GM10847 (cell line): Measurements from ENCODE around the gene KLHDC9.

Source experiments
- POLR2A ChIP-seq: IDR thresholded peaks from 2 replicates; pipeline ENCODE4 v1.6.1; 2011; ENCODE audit not compliant: insufficient read length; ENCODE audit errors: extremely low read depth

Gene KLHDC9, protein sequence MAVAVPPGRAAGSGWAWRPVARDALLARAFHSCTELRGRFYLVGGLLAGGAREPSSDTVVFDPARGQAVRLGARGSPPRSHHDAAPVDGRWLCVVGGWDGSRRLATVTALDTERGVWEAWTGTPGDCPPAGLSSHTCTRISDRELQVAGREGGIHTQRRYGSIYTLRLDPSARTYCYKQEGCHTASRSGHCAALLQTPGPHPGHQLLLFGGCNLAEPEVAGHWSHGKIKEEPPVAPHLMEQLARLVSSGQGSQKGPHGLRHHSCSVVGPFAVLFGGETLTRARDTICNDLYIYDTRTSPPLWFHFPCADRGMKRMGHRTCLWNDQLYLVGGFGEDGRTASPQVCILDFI

DNA sequence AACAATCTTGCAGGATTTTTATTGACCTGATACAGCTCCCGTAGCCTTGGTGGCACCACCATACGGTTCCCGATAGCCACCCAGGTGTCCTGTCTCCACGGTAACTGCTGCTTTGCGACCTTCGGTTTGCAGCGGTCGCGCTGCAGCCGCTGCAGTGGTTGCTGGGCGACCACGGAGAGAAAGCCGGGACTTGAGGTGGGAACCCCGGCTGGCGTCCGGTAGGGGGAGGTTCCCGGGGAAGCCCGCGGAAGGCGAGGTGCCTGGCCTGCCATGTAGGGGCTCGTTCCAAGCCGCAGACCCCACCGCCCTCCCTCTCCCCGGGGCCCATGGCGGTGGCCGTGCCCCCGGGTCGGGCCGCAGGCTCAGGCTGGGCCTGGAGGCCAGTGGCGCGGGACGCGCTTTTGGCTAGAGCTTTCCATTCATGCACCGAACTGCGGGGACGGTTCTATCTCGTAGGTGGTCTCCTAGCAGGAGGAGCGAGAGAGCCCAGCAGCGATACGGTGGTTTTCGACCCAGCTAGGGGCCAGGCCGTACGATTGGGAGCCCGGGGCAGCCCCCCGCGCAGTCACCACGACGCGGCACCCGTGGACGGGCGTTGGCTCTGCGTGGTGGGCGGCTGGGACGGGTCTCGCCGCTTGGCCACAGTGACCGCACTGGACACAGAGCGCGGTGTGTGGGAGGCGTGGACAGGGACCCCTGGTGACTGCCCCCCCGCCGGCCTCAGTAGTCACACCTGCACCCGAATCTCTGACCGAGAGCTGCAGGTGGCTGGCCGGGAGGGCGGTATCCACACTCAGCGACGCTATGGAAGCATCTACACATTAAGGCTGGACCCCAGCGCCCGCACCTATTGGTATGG is at the start of gene KLHDC9:
KLHDC9 (plus strand) TSS at position 152 of the 859 bp plus-strand sequence; CDS start at position 327, 175 bp downstream.
- no peak for TF ChIP-seq POLR2A

DNA sequence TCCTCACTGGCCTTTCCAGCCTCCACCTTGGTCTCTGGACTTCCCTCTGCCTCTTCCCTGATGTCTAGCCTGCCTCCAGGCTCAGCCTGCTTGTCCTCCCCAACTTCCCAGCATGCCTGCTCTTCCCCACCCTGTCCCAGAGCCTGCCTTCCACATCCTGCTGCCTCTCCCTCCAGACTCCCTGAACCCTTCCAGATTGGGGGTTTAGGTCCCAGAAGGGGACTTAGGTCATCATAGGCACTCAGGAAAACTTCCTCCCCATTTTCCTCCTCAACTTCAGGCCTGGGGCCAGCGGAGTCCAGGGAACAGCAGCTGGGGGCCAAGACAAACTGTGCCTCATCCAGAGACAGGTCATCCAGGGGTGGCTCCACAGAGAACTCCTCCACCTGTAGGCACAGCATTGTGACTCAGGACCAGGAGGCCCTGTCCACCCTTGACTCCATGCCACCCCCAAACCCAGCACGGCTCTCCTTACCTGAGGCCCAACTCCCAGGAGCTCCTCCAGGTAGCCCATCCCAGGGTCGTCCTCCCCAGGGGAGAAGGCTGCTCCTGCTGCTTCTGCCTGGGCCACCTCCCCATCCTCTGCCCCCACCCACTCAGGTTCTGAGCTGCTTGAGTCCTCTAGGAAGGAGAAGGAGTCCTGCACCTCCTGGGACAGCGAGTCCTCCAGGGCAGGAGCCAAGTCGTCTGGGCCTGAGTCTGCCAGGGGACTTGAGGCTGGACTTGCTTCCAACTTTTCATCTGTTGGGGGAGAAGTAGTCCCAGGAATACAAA is 49.0 kb upstream of the KLHDC9 start:
- TF ChIP-seq POLR2A, result no peak

DNA sequence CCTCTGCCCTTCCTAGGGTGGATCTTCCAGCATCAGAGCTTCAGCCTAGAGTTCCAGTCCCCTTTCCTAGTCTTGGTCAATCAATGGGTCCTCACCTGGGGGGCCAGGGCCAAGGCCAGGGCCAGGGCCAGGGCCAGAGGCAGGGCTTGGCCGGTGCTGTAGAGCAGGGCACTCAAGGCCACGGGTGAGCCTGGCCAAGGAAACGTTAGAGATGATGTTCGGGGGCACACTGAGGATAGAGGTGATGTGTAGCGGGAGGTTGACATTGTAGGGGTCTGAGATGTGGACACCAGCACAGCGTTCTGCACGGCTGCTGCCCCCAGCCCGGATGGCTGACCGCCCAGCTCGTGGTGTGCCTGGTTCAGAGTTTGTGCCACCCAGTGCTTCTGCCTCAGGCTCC is 46.9 kb upstream of the KLHDC9 start:
- no peak for TF ChIP-seq POLR2A

DNA sequence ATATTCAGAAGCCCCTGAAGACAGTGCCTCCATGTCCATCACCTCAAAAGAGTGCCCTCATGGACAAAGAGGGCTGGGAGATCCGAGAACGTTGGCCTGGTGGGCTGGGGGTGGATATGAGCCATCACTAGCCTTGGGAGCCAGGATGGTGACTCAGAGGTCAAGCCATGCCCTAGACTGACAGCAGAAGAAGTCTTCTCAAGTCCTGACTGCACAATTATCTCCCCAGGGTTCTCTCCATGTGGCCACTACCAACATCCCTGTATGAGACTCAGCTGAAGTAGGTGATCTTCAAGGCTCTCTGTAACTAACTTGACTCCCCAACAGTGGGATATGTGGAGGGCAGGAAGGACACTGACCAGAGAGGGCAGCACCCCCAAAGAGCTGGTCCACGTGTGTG is 45.3 kb upstream of the KLHDC9 start:
- no peak for TF ChIP-seq POLR2A

DNA sequence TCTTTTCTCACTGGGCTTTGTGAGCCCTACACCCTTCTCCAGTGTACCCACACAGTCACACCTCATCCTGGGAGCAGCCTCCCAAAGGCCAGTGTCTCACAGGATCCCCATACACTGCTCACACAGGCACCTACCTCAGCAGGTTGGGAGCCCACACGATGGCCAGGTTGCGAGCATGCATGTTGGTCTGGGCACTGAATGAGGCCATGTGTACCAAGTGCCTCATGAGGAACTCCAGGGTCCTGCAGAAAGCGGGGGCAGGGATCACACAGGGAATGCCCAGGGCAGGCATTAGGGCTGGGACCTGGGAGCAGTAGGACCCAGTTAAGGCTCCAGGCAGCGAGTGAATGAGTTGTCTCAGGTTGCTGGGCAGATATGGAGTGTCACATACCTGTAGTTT is 43.9 kb upstream of the KLHDC9 start:
- TF ChIP-seq POLR2A, result no peak

DNA sequence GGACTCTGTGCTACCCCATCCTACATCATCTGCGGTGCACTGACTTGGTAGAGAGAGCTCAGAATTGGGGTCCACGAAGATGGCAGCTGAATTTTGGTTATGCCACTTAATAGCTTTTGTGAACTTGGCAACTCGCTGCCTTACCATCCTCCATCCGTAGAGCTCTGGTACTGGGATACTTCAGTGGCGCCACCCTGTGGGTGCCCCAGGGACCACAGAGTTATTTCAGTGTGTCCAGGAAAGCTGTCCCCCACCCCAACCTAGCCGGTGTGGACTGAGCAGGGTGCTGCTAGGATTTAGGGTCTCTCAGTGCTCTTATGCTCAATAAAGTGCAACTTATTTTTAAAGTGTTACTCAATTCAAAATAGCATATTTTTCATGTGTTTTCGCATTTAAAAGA is 43.4 kb upstream of the KLHDC9 start:
- TF ChIP-seq POLR2A, result no peak

DNA sequence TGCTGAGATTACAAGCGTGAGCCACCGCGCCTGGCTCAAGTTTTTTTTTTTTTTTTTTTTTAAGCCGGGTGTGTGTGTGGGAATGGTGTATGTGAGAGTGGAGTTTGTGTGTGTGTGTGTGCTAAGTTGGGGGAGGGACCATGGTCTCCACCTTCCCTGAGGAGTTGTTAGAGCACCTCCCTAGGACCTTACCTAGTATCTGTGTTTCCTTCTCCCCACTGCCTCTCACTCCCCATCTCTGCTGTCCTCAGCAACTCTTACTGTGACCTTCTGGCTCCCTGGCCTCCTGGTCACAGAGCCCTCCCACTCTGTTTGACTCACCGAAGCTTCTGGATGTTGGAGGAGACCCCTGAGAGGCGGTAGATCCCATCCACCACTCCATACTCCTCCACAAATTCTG is 38.9 kb upstream of the KLHDC9 start:
- no peak for TF ChIP-seq POLR2A

DNA sequence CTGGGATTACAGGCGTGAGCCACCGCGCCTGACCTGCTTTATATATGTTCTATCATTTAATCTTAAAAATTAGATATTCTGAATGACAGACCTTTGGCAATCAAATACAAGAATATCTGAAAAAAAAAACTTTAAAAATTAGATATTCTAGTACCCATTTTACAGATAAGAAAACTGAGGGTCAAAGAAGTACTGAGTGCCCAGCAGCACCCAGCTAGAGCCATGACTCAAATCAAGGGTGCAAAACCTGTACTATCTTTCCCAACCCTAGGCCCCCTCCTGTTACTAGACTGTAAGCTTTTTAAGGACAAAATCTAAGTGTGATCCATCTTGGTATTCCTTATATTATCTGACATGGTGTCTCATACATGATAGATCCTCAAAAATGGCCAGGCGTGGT is 36.7 kb upstream of the KLHDC9 start:
- TF ChIP-seq POLR2A, result no peak

DNA sequence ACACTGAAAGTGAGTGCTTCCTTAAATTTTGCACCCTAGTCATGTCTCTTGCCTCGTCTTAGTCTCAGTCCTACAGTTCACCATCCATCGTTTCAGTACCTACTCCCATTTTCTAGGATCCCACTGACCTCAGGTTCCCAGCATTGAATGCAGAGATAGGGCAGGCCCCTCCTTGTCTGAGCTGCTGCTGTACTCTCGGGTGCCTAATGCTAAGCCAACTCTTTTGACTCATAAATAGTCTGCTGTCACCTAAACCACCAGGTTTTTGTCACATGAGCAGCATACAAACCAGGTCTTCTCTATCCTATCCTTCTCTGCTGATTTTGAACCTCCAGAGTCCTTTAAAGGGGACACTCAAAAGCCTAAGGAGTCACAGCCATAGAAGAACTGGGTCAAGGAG is 31.5 kb upstream of the KLHDC9 start:
- no peak for TF ChIP-seq POLR2A

DNA sequence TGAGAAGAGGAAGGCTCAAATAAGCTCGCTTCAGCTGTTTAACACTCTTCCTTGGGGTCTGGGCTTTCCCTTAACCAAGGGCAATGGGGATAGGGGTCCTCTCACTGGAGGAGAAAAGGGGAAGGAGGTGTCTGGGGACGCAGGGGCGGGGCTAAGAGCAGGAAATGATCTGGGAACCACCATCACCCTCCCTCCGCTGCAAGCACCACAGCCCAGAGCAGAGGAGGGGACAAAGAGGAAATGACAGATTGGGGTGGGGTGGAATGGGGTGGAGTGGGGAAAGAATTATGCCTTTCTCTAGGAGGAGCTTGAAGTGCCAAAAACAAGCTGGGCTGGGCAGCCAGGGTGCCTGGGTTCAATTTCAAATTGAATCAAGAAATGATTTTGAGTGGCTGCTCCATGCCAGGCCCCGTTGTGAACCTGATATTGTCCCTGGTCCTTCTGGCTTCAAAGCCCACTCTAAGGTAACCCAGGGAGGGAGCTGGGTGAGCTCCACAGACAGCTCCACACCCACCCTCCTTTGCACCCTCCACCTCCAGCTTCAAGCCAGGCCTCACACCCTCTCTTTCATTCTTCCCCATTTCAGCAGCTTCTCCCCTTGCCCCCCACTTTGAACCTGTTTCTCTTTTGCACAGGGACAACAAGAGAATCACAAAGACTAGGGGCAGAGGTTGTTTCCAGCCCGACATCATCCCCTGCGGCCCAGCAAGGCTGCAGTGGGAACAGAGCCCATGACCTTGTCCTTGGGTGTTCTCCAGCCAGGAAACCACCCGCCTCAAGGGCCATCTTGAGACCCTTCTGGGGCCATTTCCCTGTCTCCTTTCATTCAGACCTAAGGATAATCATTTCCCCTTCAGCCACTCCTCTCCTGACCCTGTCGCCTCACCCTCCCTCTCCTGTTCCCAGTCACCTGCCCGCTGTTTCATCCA is 29.6 kb upstream of the KLHDC9 start:
- peak; percentile 32 for TF ChIP-seq POLR2A

DNA sequence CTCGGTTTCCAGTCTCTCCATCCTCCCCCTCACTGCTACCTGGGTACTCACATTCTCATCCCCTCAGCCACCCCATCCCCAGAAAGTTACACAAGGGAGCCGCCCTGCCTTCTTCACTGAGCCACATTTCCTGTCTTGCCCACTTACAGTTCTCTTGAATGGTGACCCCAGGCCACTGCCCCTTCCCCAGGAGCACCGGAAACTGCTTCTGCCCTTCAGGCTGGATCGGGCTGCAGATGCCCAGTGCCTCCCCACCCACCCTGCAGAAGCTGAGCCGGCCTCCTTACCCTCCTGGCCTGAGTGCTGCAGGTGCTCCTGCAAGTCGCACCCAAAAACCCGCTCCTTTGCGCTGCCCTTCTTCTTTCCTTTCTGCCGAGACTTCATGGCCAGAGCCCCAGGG is 28.9 kb upstream of the KLHDC9 start:
- TF ChIP-seq POLR2A, result no peak

DNA sequence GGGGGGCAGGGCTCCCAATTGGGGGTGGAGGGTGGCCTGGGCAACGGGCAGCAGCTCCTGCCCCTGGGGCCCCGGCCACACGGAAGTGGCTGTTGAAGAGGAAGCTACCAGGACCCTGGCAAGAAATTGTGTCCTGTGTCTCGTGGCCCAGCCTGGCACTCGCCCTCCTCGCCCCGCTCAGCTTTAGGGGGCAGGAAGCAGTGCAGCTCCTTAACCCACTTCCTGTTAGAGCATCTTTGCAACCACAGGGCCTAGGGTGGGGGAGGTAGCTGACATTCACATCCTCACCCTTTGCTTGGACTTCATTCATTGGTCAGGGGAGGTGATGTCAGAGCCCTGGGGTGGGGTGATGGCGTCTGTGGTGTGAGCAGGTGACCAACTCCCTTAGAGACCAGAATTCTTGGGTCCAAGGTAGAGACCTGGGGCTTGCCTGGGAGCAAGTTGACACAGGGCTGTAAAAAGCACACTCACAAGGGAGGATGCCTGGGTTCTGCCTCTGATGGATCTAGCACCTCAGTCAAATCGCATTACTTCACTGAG is 28.4 kb upstream of the KLHDC9 start, which contains the start of gene ARHGAP30:
ARHGAP30 (minus strand) TSS at position 161 of the 540 bp plus-strand sequence. CDS start 267 bp downstream, outside the sequence.
- peak; percentile 74 for TF ChIP-seq POLR2A

DNA sequence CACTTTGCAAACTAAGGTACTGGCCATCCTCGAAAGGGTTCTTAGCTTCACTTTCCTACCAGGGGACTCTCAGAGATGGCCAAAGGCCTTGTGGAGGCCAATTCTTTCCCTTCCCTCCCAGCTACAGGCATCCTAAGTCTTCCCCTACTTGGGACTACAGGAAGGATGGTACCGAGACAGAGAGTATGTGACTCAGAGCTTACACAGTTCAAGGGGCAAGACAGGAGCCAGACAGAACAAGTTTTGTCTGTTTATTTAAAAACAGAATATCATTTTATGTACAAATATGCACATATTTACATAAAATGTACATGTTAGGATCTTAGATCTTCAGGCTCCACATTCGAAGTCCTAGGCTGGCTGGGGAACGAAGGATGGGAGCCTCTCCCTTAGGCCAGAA is 27.4 kb upstream of the KLHDC9 start:
- TF ChIP-seq POLR2A, result no peak

DNA sequence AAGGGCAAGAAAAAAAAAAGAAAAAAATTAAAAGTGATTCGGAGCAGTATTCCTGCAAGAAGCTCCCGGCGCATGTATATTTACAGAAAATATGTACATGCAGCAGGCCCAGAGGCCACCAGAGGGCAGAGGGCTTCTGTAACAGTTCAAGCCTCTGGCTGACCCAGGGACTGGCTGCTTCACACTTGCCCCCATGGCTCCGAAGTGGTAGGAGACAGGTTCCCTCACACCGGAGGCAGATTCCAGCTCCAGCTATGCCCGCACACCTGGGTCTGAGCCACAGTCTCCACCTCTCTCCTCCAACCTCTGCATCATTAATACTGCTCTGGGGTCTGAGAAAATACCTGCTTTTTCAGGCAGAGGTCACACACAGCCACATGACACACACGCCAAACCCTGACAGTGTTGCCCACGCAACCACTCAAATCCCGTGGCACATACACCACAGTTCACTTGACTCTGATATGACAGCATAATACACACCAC is 26.2 kb upstream of the KLHDC9 start:
- no peak for TF ChIP-seq POLR2A
